ENCODE data around the gene IL20. TPM values are rescaled to one million over a fixed set of nuclear protein-coding genes. Genes with fewer than 3 reads are reported as not detected.

Gene IL20
- total and polyA plus RNA-seq, 2 of the 8 experiments (the other 6 are each of a cell fraction or from before 2014, with no cell fraction given), result not detected

DNA sequence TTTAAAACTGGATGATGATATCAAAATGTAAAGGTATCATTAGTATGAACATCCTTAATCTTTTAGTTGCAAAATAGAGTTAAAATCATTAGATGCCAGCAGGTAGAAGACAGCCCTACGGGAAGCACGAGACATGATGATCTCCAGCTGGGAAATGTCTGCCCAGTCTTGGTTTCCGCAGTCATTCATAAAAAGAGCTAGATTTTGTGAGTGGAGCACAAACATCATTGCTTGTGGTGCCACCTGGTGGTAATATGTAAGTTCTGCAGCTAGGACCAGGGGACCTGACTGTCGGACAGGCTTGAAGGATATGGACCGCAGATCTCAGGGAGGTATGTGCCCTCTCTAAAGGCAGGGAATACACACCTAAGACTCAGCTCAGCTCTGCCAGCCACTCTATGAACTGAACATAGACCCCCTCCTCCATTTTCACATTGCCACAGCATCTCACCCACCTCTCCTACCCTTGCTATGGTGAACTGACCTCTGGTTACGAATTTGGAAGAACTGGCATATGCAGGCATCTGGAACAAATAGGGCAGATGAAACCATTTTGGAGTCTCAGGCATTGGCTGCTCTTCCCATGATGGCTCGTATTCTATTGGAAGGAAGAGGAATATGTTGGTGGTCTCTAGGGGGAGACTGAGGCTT, 47.1 kb downstream of the IL20 start:
- H3K9ac ChIP-seq (replicated peaks in 1 of 4; ENCODE audit: extremely low read depth in 1 of 4, low read depth in 3 of 4, low read length in 3 of 4), result no peak overlapping the region
- no peak overlapping the region for H2BK20ac ChIP-seq (ENCODE audit: low read length)
- no peaks in the 10 kb centered on the region for H3K9me3 ChIP-seq (ENCODE audit: insufficient read depth in 2 of 2, low read depth in 1 of 2, low read length in 1 of 2)
- no peak overlapping the region for H3K14ac ChIP-seq (ENCODE audit: insufficient read length)
- no peak overlapping the region for H4K8ac ChIP-seq (ENCODE audit: extremely low read depth, insufficient read depth, low read length)
- H3K27ac ChIP-seq (ENCODE audit: low read depth, low read length), result no peak overlapping the region
- peaks cover 8 to 30% (median 27%) of the 10 kb centered on the region in 4 experiments for H3K27me3 ChIP-seq (replicated peaks in 1 of 4; ENCODE audit: control insufficient read depth in 3 of 4, extremely low read depth in 1 of 4, insufficient read depth in 3 of 4, low read length in 3 of 4)
- CTCF ChIA-PET (ENCODE audit: partially characterized antibody), result interaction anchor here (0.6 to 12.9 kb wide), 70 partner anchors 9 to 424 kb away, joined by 3 to 180 read pairs (median 6); partner anchors contain the start of genes FCMR, IL20, IL24 and PIGR
- H3K36me3 ChIP-seq (ENCODE audit: control insufficient read depth in 2 of 4, insufficient read depth in 4 of 4, low read length in 3 of 4), result no peaks in the 10 kb centered on the region
- no peak overlapping the region for H2BK15ac ChIP-seq (ENCODE audit: low read length)
- no peak overlapping the region for H2BK12ac ChIP-seq (ENCODE audit: low read depth, low read length)
- H4K91ac ChIP-seq (replicated peaks; ENCODE audit: insufficient read length, low read length), result no peak overlapping the region
- H2BK5ac ChIP-seq (ENCODE audit: low read depth, low read length), result no peak overlapping the region
- WGBS, 2 experiments (ENCODE audit: extremely low coverage in 1 of 2, insufficient coverage in 1 of 2, insufficient read length in 1 of 2, insufficient replicate concordance in 2 of 2, low coverage in 1 of 2, low lambda C conversion rate in 2 of 2, missing lambda C conversion rate in 1 of 2), result 43% methylated on average over 7 of the region's 7 CpGs; no CpG with 5 or more reads in 1 of the 2 experiments
- H3K4me3 ChIP-seq (ENCODE audit: extremely low read depth in 1 of 4, insufficient read depth in 2 of 4, low read depth in 3 of 4, low read length in 4 of 4), result no peak overlapping the region
- POLR2A ChIA-PET (ENCODE audit: partially characterized antibody), result interaction anchor here (1.2 kb wide), 1 partner anchor 12 kb away, joined by 3 read pairs; no protein-coding TSS in a partner anchor
- no peaks in the 10 kb centered on the region for H3K79me2 ChIP-seq (ENCODE audit: control insufficient read depth in 1 of 2, insufficient read depth in 2 of 2, low read length in 2 of 2)
- H3K23me2 ChIP-seq (ENCODE audit: low read depth, low read length), result peaks cover 8% of the 10 kb centered on the region; the same call in 1 of the 2 replicates
- H3K56ac ChIP-seq (replicated peaks; ENCODE audit: insufficient read length, low read depth, low read length), result no peak overlapping the region
- H2AFZ ChIP-seq (ENCODE audit: low read length), result no peak overlapping the region
- H3K79me1 ChIP-seq (ENCODE audit: low read depth, low read length), result no peaks in the 10 kb centered on the region
- no peak overlapping the region for H2BK120ac ChIP-seq (replicated peaks; ENCODE audit: low read depth, low read length)
- H3K4me1 ChIP-seq (replicated peaks in 1 of 4; ENCODE audit: control insufficient read depth in 3 of 4, insufficient read depth in 4 of 4, low read length in 3 of 4), result peaks cover 0 to 7% (median under 1%) of the 10 kb centered on the region in 4 experiments; a peak in 2 of 7 replicates
- peak in 1 of 2 experiments; percentile 67 for DNase-seq (ENCODE audit: low read depth in 1 of 2, low spot score in 2 of 2)
- H3K4ac ChIP-seq (replicated peaks; ENCODE audit: insufficient read length, low read depth, low read length), result no peak overlapping the region
- H3K4me2 ChIP-seq (ENCODE audit: insufficient read depth in 1 of 2, low read depth in 2 of 2, low read length in 2 of 2), result no peak overlapping the region
- H3K18ac ChIP-seq (ENCODE audit: extremely low read depth, low read length), result no peak overlapping the region
- H4K5ac ChIP-seq (ENCODE audit: insufficient read length, low read depth, low read length), result no peak overlapping the region
- H2AK5ac ChIP-seq (ENCODE audit: low read depth, low read length), result no peak overlapping the region
- no peaks in the 10 kb centered on the region for H4K20me1 ChIP-seq (replicated peaks in 1 of 2; ENCODE audit: control insufficient read depth in 1 of 2, insufficient read depth in 2 of 2, low read length in 2 of 2)
- H3K23ac ChIP-seq (ENCODE audit: insufficient read length), result no peak overlapping the region
- no peak for FAIRE-seq
- no peak for TF ChIP-seq CREB1 (IDR thresholded peaks at IDR 0.05)
- no peak for TF ChIP-seq RBBP5 (IDR thresholded peaks at IDR 0.05; ENCODE audit: borderline replicate concordance, low read depth, low read length)
- no peak for TF ChIP-seq CHD2 (IDR thresholded peaks at IDR 0.05; ENCODE audit: low read length)
- TF ChIP-seq, protein P1, sequence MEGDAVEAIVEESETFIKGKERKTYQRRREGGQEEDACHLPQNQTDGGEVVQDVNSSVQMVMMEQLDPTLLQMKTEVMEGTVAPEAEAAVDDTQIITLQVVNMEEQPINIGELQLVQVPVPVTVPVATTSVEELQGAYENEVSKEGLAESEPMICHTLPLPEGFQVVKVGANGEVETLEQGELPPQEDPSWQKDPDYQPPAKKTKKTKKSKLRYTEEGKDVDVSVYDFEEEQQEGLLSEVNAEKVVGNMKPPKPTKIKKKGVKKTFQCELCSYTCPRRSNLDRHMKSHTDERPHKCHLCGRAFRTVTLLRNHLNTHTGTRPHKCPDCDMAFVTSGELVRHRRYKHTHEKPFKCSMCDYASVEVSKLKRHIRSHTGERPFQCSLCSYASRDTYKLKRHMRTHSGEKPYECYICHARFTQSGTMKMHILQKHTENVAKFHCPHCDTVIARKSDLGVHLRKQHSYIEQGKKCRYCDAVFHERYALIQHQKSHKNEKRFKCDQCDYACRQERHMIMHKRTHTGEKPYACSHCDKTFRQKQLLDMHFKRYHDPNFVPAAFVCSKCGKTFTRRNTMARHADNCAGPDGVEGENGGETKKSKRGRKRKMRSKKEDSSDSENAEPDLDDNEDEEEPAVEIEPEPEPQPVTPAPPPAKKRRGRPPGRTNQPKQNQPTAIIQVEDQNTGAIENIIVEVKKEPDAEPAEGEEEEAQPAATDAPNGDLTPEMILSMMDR (IDR thresholded peaks at IDR 0.05; ENCODE audit: control extremely low read depth in 1 of 3, insufficient read depth in 1 of 3, low read depth in 1 of 3, low read length in 3 of 3), result peak; percentile 69 to 90 (median 87)
- TF ChIP-seq, protein P2, sequence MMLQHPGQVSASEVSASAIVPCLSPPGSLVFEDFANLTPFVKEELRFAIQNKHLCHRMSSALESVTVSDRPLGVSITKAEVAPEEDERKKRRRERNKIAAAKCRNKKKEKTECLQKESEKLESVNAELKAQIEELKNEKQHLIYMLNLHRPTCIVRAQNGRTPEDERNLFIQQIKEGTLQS (IDR thresholded peaks at IDR 0.05; ENCODE audit: insufficient read depth, low read depth, low read length), result no peak
- TF ChIP-seq, protein P3, sequence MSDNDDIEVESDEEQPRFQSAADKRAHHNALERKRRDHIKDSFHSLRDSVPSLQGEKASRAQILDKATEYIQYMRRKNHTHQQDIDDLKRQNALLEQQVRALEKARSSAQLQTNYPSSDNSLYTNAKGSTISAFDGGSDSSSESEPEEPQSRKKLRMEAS (IDR thresholded peaks at IDR 0.05), result no peak
- TF ChIP-seq RAD21 (IDR thresholded peaks at IDR 0.05 in 1 of 2, conservative IDR thresholded peaks at IDR 0.05 in 1 of 2; ENCODE audit: low read depth in 2 of 2, low read length in 2 of 2), result peak; percentile 80 to 87

Measured in H1 (cell line).